Heart left ventricle (tissue), 16 donors: Measurements from ENCODE around the gene RGMB. TPM values are rescaled to one million over a fixed set of nuclear protein-coding genes. Genes with fewer than 3 reads are reported as not detected.

Experiments
- ATAC-seq, 4 donors: fragments of 200-7000 bp; cut with Tn5 transposase; one replicate each; pipeline ENCODE4 v1.9.1; 2020 to 2022; ENCODE audit warnings: moderate library complexity in 4 of 4, mild to moderate bottlenecking in 3 of 4, moderate number of reproducible peaks in 1 of 4
- DNase-seq, 5 donors: peaks; one replicate each; pipeline ENCODE4 v3.0.0-alpha.2; 2020
- H3K27ac ChIP-seq, 12 donors: fragments of 200-600 bp; sonication (generic) in 4 of 12; one replicate each; pipeline versions ENCODE4 v1.5.0 to v1.8.0; 2016 to 2022; ENCODE audit warnings: mild to moderate bottlenecking in 2 of 12
- H3K27me3 ChIP-seq, 9 donors: fragments of 200-600 bp; sonication (generic) in 2 of 9; one replicate each; pipeline versions ENCODE4 v1.5.1 to v1.8.0; 2016 to 2022; ENCODE audit warnings: mild to moderate bottlenecking in 3 of 9
- H3K36me3 ChIP-seq, 9 donors: fragments of 200-600 bp; sonication (generic) in 2 of 9; one replicate each; pipeline versions ENCODE4 v1.5.0 to v1.8.0; 2018 to 2022; ENCODE audit warnings: mild to moderate bottlenecking in 2 of 9
- H3K4me1 ChIP-seq, 12 donors: fragments of 200-600 bp; sonication (generic) in 4 of 12; one replicate each; pipeline versions ENCODE4 v1.5.0 to v1.8.0; 2016 to 2022; ENCODE audit warnings: mild to moderate bottlenecking in 3 of 12
- H3K4me3 ChIP-seq, 12 donors: fragments of 200-600 bp; sonication (generic) in 4 of 12; one replicate each; pipeline versions ENCODE4 v1.5.0 to v1.8.0; 2017 to 2022; ENCODE audit warnings: mild to moderate bottlenecking in 9 of 12, moderate library complexity in 4 of 12
- H3K9me3 ChIP-seq, 12 donors: fragments of 200-600 bp; sonication (generic) in 4 of 12; one replicate each; pipeline versions ENCODE4 v1.5.0 to v1.8.0; 2016 to 2022; ENCODE audit warnings: mild to moderate bottlenecking in 1 of 12
- CTCF ChIP-seq, 12 donors: fragments of 200-600 bp; sonication (generic) in 4 of 12; IDR thresholded peaks; one replicate each; pipeline versions ENCODE4 v1.5.0 to v1.8.0; 2018 to 2022; ENCODE audit warnings: antibody characterized with exemption in 12 of 12, mild to moderate bottlenecking in 5 of 12
- POLR2A ChIP-seq, 2 donors: fragments of 450-650 bp; IDR thresholded peaks; one replicate each; pipeline ENCODE4 v1.6.1; 2017; ENCODE audit warnings: antibody characterized with exemption in 2 of 2, mild to moderate bottlenecking in 2 of 2, moderate library complexity in 2 of 2
- WGBS, 4 donors: extraction: QIAGEN DNeasy Blood & Tissue Kit in 2 of 4; methylation state at CpG; one replicate each; pipeline versions ENCODE4 v1.1.5 to v1.1.7; 2013 to 2018; 5-methylcytosine and 5-hydroxymethylcytosine counted together
- intact Hi-C, 10 donors: fragments of 100-400 bp; cut with DNase I; formaldehyde crosslinking; loops; one replicate each; pipeline versions ENCODE4 v1.11.1 to v1.14.2; 2022
- polyA plus RNA-seq, 2 donors: library from polyadenylated mRNA; stranded (reverse); fragments of 200-250 nt; gene quantifications; one replicate each; pipeline ENCODE4 v1.2.3, GENCODE V29; 2013
- total RNA-seq, 9 donors: library from RNA; depleted of rRNA in 2 of 9; stranded (reverse); fragments of >200 nt in 2 of 9; fragmentation: NEBNext Ultra II Directional in 3 of 9; extraction: Animal tissue kit (Norgen Biotek cat#: 25700) in 3 of 9; gene quantifications; one replicate each; pipeline versions ENCODE4 v1.1.0 to v1.2.4, GENCODE V29; 2016 to 2023
- donor health status: ischemic (EF 13 %, LVEDD 7.1; RV severe dilation, severe dysfunction).
- donor health status: healthy with polysubstance abuse.
- donor health status: DM: no; HTN: yes; CAD: no.
- donor health status: DM: no; HTN: no; CAD: no.
- donor health status: ischemic (EF 25% LVEDD 6.9; RV normal size, moderate dysfunction).
- donor health status: ischemic (EF 25% LVEDD 5.7; RV mildly dilated, moderate dysfunction).
- donor health status: healthy.
- donor health status: DM: yes; HTN: yes; CAD: no.
- donor health status: ischemic (EF 35%, LVEDD 5.7; RV mildly dilated, moderate dysfunction).
- donor health status: nonischemic (EF 11% LVEDD 7.7; RV severe dilation, severe dysfunction).
- donor health status: DM: yes; HTN: yes; CAD: no.
- donor health status: PGD.
- donor health status: ischemic (EF 29% LVEDD 5.4; RV normal size, mild dysfunction).
- donor health status: nonischemic (EF 23%, LVEDD 6.1; RV moderate dilation, normal function).

RGMB gene
- total and polyA plus RNA-seq, 11 donors = 2.0 to 42.2 (median 16.1) TPM

- Histone ChIP-seq H3K4me1 (peaks cover 9 to 49% (median 36%) of the 10 kb centered on the region in 12 donors), H3K9me3 (no peaks in the 10 kb centered on the region)
- intact Hi-C loops = no loop called here
These were observed 8.5 kb downstream of the RGMB start for GRCh38 chr5:98781964-98782363.

GRCh38 chr5:98783051-98783649 is 9.7 kb downstream of the RGMB start:
- Histone ChIP-seq H3K4me1 (peaks cover 10 to 60% (median 41%) of the 10 kb centered on the region in 12 donors), H3K27me3 (no peaks in the 10 kb centered on the region), H3K4me3 (no peak overlapping the region), H3K36me3 (peaks cover 0 to 39% (median 6%) of the 10 kb centered on the region in 9 donors), H3K9me3 (no peaks in the 10 kb centered on the region), H3K27ac (no peak overlapping the region)
- TF ChIP-seq POLR2A (IDR thresholded peaks at IDR 0.05) (no peak), CTCF (IDR thresholded peaks at IDR 0.05) (no peak)
- ATAC-seq = no peak
- no peak for DNase-seq
- 75 to 84% (median 77%) methylated on average over 3 of the region's 3 CpGs for WGBS, 4 donors
- intact Hi-C loops = no loop called here

More at GRCh38 chr5:98781964-98782363, 8.5 kb downstream of the RGMB start:
- no peak for DNase-seq
- H3K27ac ChIP-seq = no peak overlapping the region
- TF ChIP-seq CTCF (IDR thresholded peaks at IDR 0.05) (no peak), POLR2A (IDR thresholded peaks at IDR 0.05) (no peak)
- no peaks in the 10 kb centered on the region for H3K27me3 ChIP-seq
- no peak for ATAC-seq
- H3K36me3 ChIP-seq = peaks cover 0 to 39% (median 6%) of the 10 kb centered on the region in 9 donors
- H3K4me3 ChIP-seq = no peak overlapping the region
- WGBS, 4 donors = 89 to 93% (median 91%) methylated on average over 2 of the region's 2 CpGs

GRCh38 chr5:98784411-98784810 is 10.9 kb downstream of the RGMB start:
- TF ChIP-seq POLR2A (IDR thresholded peaks at IDR 0.05) = no peak
- TF ChIP-seq CTCF (IDR thresholded peaks at IDR 0.05) = no peak
- Histone ChIP-seq H3K27ac (no peak overlapping the region), H3K27me3 (no peaks in the 10 kb centered on the region), H3K9me3 (no peaks in the 10 kb centered on the region), H3K4me3 (no peak overlapping the region), H3K4me1 (peaks cover 10 to 60% (median 36%) of the 10 kb centered on the region in 12 donors), H3K36me3 (peaks cover 0 to 39% (median 6%) of the 10 kb centered on the region in 9 donors)
- ATAC-seq (no peak), DNase-seq (no peak)
- intact Hi-C loops = no loop called here

GRCh38 chr5:98785244-98785643 is 11.8 kb downstream of the RGMB start:
- H3K27ac ChIP-seq = no peak overlapping the region
- WGBS, 4 donors = 55 to 65% (median 58%) methylated on average over 3 of the region's 3 CpGs
- no peak for ATAC-seq
- TF ChIP-seq POLR2A (IDR thresholded peaks at IDR 0.05) (no peak), CTCF (IDR thresholded peaks at IDR 0.05) (no peak)
- H3K36me3 ChIP-seq = peaks cover 0 to 31% (median 3%) of the 10 kb centered on the region in 9 donors
- DNase-seq = no peak
- no peaks in the 10 kb centered on the region for H3K27me3 ChIP-seq
- H3K9me3 ChIP-seq = no peaks in the 10 kb centered on the region
- H3K4me1 ChIP-seq = peaks cover 5 to 57% (median 30%) of the 10 kb centered on the region in 12 donors
- no peak overlapping the region for H3K4me3 ChIP-seq
- intact Hi-C loops = no loop called here
